Heart left ventricle (tissue), 13 donors: ENCODE data around the gene TTBK1.

Experiments
- CTCF ChIP-seq, 12 donors: fragments of 200-600 bp; sonication (generic) in 4 of 12; IDR thresholded peaks; one replicate each; pipeline versions ENCODE4 v1.5.0 to v1.8.0; 2018 to 2022; ENCODE audit warnings: antibody characterized with exemption in 12 of 12, mild to moderate bottlenecking in 5 of 12
- POLR2A ChIP-seq, 2 donors: fragments of 450-650 bp; IDR thresholded peaks; one replicate each; pipeline ENCODE4 v1.6.1; 2017; ENCODE audit warnings: antibody characterized with exemption in 2 of 2, mild to moderate bottlenecking in 2 of 2, moderate library complexity in 2 of 2
- donor health status: ischemic (EF 13 %, LVEDD 7.1; RV severe dilation, severe dysfunction).
- donor health status: DM: no; HTN: yes; CAD: no.
- donor health status: DM: no; HTN: no; CAD: no.
- donor health status: ischemic (EF 25% LVEDD 6.9; RV normal size, moderate dysfunction).
- donor health status: ischemic (EF 25% LVEDD 5.7; RV mildly dilated, moderate dysfunction).
- donor health status: ischemic (EF 35%, LVEDD 5.7; RV mildly dilated, moderate dysfunction).
- donor health status: nonischemic (EF 11% LVEDD 7.7; RV severe dilation, severe dysfunction).
- donor health status: DM: yes; HTN: yes; CAD: no.
- donor health status: PGD.
- donor health status: ischemic (EF 29% LVEDD 5.4; RV normal size, mild dysfunction).
- donor health status: nonischemic (EF 23%, LVEDD 6.1; RV moderate dilation, normal function).

- TF ChIP-seq CTCF (IDR thresholded peaks at IDR 0.05) (no peak), POLR2A (IDR thresholded peaks at IDR 0.05) (no peak)
Measured at GRCh38 chr6:43241446-43241845, 1.8 kb upstream of the TTBK1 start.
